Panc1 (cell line): Measurements from ENCODE around the gene HLA-DPB1.

Experiments
- CTCF ChIP-seq: fragments of 450-650 bp; IDR thresholded peaks from 2 replicates; pipeline ENCODE4 v1.5.1; 2017; ENCODE audit warnings: mild to moderate bottlenecking
- POLR2AphosphoS5 ChIP-seq: IDR thresholded peaks from 2 replicates; pipeline ENCODE4 v1.6.1; 2012; ENCODE audit warnings: mild to moderate bottlenecking, low read depth, low read length, moderate library complexity
- REST ChIP-seq, 2 experiments: IDR thresholded peaks; 2 replicates each; pipeline ENCODE4 v1.6.1; 2011 to 2012; ENCODE audit warnings: low read depth in 2 of 2, control low read depth in 1 of 2, low read length in 1 of 2, mild to moderate bottlenecking in 1 of 2, moderate library complexity in 1 of 2; ENCODE audit not compliant: insufficient read depth in 1 of 2

- no peak for TF ChIP-seq CTCF
- TF ChIP-seq POLR2AphosphoS5: no peak
- TF ChIP-seq REST (IDR thresholded peaks at IDR 0.05; ENCODE audit: insufficient read depth in 1 of 2, low read depth in 2 of 2, low read length in 1 of 2): no peak
Observed at GRCh38 chr6:33071569-33071968, 4.2 kb upstream of the HLA-DPB1 start.
